HepG2 (cell line): Measurements from ENCODE around the gene P4HTM. TPM values are rescaled to one million over a fixed set of nuclear protein-coding genes. Genes with fewer than 3 reads are reported as not detected.

Experiments used
- ADNP ChIP-seq: sonication (generic); formaldehyde crosslinking; IDR thresholded peaks from 2 replicates; pipeline ENCODE4 v1.4.0; 2020; ENCODE audit warnings: missing genetic modification reagents
- AGO1 ChIP-seq: fragments of 200-400 bp; formaldehyde crosslinking; IDR thresholded peaks from 2 replicates; pipeline ENCODE4 v1.6.1; 2017; ENCODE audit warnings: mild to moderate bottlenecking, low read depth, low read length, moderate library complexity; ENCODE audit not compliant: poor library complexity, severe bottlenecking
- ARNT2 ChIP-seq: sonication (generic); formaldehyde crosslinking; IDR thresholded peaks from 2 replicates; pipeline ENCODE4 v1.8.0; 2022; ENCODE audit warnings: mild to moderate bottlenecking, low read depth, missing genetic modification reagents, moderate library complexity
- FOXO1 ChIP-seq: sonication (generic); formaldehyde crosslinking; IDR thresholded peaks from 2 replicates; pipeline ENCODE4 v1.4.0; 2020; ENCODE audit warnings: missing genetic modification reagents
- GFI1 ChIP-seq: sonication (generic); formaldehyde crosslinking; IDR thresholded peaks from 2 replicates; pipeline ENCODE4 v1.5.0; 2020; ENCODE audit warnings: missing genetic modification reagents, mild to moderate bottlenecking, borderline replicate concordance
- SCMH1 ChIP-seq: sonication (generic); formaldehyde crosslinking; IDR thresholded peaks from 2 replicates; pipeline ENCODE4 v1.9.0; 2021; ENCODE audit warnings: missing genetic modification reagents, mild to moderate bottlenecking, borderline replicate concordance
- SP5 ChIP-seq: IDR thresholded peaks from 2 replicates; pipeline ENCODE4 v1.6.1; 2016; ENCODE audit warnings: low read depth, borderline replicate concordance
- SRF ChIP-seq: IDR thresholded peaks from 2 replicates; pipeline ENCODE4 v1.6.1; 2011; ENCODE audit warnings: mild to moderate bottlenecking, low read depth, low read length, moderate library complexity
- ZNF564 ChIP-seq: sonication (generic); formaldehyde crosslinking; IDR thresholded peaks from 2 replicates; pipeline ENCODE4 v1.8.1; 2023; ENCODE audit warnings: mild to moderate bottlenecking, missing genetic modification reagents
- ZNF768 ChIP-seq: sonication (generic); formaldehyde crosslinking; IDR thresholded peaks from 2 replicates; pipeline ENCODE4 v1.4.0; 2020; ENCODE audit warnings: missing genetic modification reagents
- ZNF792 ChIP-seq: IDR thresholded peaks from 2 replicates; pipeline ENCODE4 v1.6.1; 2016
- ZNF891 ChIP-seq: sonication (generic); formaldehyde crosslinking; IDR thresholded peaks from 2 replicates; pipeline ENCODE4 v1.5.0; 2020; ENCODE audit warnings: mild to moderate bottlenecking, missing genetic modification reagents
- polyA plus RNA-seq, 8 experiments: library from polyadenylated mRNA; depleted of rRNA in 3 of 8; stranded (reverse) in 7 of 8; unstranded in 1 of 8; fragments of >200 nt; fragmentation: Illumina TruSeq in 4 of 8; extraction: Trizol in 4 of 8; gene quantifications; 2 replicates each; pipeline versions ENCODE4 v1.2.1 to v1.2.3, GENCODE V29; 2011 to 2016; ENCODE audit warnings: low read depth in 4 of 8, missing spikeins in 1 of 8, mixed read lengths in 1 of 8; ENCODE audit not compliant: insufficient read depth in 1 of 8
- total RNA-seq, 5 experiments: library from RNA; depleted of rRNA; stranded (reverse); fragments of >200 nt; fragmentation: Illumina TruSeq; extraction: Trizol; gene quantifications; 2 replicates each; pipeline ENCODE4 v1.2.3, GENCODE V29; 2016; ENCODE audit warnings: low read depth in 1 of 5
- TF ChIP-seq, protein P1 (sequence below): sonication (generic); formaldehyde crosslinking; IDR thresholded peaks from 2 replicates; pipeline ENCODE4 v1.9.0; 2021; ENCODE audit warnings: mild to moderate bottlenecking, missing genetic modification reagents
- TF ChIP-seq, protein P2 (sequence below): sonication (generic); formaldehyde crosslinking; IDR thresholded peaks from 2 replicates; pipeline ENCODE4 v1.5.1; 2020; ENCODE audit warnings: missing genetic modification reagents, mild to moderate bottlenecking, borderline replicate concordance
- TF ChIP-seq, protein P3 (sequence below): sonication (generic); formaldehyde crosslinking; IDR thresholded peaks from 2 replicates; pipeline ENCODE4 v1.8.0; 2022; ENCODE audit warnings: missing genetic modification reagents, mild to moderate bottlenecking, moderate library complexity, borderline replicate concordance
- TF ChIP-seq, protein P4 (sequence below), 2 experiments: sonication (generic) in 1 of 2; formaldehyde crosslinking in 1 of 2; IDR thresholded peaks; 2 replicates each; pipeline versions ENCODE4 v1.4.0 to v1.6.1; 2018 to 2020; ENCODE audit warnings: missing genetic modification reagents in 2 of 2, borderline replicate concordance in 1 of 2, low read depth in 1 of 2, mild to moderate bottlenecking in 1 of 2, missing biosample characterization in 1 of 2

P4HTM gene
- total and polyA plus RNA-seq, 2 of the 13 experiments (the other 11 are each of a cell fraction or from before 2014, with no cell fraction given): 0.01 TPM; not detected in 1

DNA sequence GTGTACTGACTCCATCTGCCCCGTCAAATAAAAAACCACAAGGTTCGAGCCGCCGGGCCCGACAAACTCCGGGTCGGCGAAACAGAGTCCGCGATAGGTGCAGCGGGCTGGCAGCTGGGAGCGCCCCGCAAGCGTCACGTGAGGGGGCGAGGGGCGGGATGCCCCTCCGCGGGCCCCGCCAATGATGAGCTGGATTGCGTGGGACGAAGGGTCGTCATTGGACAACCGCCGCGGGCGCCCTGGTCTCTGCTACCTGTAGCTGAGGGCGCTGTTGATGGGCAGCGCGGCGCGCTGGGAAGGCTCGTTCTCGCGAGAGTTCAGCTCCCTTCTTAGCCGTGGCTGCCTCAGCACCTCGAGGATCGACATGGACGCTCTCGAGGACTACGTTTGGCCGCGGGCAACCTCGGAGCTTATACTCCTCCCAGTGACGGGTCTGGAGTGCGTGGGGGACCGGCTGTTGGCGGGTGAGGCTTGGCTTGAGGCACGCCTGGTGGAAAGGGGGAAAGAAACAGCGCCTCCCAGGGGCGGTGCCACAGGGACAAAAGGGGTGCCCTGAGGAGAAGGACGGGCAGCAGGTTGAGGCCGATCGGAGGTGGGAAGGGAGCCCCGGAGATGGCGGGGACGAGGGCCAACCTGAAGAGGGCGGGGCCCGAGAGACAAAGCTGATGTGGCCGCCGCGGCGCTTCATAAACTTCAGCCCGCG lies 17.2 kb downstream of the P4HTM start, which contains the start of gene WDR6 (continued):
- TF ChIP-seq, protein P1, sequence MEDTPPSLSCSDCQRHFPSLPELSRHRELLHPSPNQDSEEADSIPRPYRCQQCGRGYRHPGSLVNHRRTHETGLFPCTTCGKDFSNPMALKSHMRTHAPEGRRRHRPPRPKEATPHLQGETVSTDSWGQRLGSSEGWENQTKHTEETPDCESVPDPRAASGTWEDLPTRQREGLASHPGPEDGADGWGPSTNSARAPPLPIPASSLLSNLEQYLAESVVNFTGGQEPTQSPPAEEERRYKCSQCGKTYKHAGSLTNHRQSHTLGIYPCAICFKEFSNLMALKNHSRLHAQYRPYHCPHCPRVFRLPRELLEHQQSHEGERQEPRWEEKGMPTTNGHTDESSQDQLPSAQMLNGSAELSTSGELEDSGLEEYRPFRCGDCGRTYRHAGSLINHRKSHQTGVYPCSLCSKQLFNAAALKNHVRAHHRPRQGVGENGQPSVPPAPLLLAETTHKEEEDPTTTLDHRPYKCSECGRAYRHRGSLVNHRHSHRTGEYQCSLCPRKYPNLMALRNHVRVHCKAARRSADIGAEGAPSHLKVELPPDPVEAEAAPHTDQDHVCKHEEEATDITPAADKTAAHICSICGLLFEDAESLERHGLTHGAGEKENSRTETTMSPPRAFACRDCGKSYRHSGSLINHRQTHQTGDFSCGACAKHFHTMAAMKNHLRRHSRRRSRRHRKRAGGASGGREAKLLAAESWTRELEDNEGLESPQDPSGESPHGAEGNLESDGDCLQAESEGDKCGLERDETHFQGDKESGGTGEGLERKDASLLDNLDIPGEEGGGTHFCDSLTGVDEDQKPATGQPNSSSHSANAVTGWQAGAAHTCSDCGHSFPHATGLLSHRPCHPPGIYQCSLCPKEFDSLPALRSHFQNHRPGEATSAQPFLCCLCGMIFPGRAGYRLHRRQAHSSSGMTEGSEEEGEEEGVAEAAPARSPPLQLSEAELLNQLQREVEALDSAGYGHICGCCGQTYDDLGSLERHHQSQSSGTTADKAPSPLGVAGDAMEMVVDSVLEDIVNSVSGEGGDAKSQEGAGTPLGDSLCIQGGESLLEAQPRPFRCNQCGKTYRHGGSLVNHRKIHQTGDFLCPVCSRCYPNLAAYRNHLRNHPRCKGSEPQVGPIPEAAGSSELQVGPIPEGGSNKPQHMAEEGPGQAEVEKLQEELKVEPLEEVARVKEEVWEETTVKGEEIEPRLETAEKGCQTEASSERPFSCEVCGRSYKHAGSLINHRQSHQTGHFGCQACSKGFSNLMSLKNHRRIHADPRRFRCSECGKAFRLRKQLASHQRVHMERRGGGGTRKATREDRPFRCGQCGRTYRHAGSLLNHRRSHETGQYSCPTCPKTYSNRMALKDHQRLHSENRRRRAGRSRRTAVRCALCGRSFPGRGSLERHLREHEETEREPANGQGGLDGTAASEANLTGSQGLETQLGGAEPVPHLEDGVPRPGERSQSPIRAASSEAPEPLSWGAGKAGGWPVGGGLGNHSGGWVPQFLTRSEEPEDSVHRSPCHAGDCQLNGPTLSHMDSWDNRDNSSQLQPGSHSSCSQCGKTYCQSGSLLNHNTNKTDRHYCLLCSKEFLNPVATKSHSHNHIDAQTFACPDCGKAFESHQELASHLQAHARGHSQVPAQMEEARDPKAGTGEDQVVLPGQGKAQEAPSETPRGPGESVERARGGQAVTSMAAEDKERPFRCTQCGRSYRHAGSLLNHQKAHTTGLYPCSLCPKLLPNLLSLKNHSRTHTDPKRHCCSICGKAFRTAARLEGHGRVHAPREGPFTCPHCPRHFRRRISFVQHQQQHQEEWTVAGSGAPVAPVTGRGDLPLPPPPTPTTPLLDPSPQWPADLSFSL: no peak
- TF ChIP-seq ADNP (CRISPR knock-in tag): no peak
- TF ChIP-seq, protein P2, sequence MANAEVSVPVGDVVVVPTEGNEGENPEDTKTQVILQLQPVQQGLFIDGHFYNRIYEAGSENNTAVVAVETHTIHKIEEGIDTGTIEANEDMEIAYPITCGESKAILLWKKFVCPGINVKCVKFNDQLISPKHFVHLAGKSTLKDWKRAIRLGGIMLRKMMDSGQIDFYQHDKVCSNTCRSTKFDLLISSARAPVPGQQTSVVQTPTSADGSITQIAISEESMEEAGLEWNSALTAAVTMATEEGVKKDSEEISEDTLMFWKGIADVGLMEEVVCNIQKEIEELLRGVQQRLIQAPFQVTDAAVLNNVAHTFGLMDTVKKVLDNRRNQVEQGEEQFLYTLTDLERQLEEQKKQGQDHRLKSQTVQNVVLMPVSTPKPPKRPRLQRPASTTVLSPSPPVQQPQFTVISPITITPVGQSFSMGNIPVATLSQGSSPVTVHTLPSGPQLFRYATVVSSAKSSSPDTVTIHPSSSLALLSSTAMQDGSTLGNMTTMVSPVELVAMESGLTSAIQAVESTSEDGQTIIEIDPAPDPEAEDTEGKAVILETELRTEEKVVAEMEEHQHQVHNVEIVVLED (CRISPR knock-in tag): peak; percentile 81
- peak; percentile 63; the same call in 1 of the 2 replicates for TF ChIP-seq ZNF792 (CRISPR knock-in tag)
- no peak for TF ChIP-seq GFI1 (CRISPR knock-in tag)
- peak; percentile 58; the same call in 1 of the 2 replicates for TF ChIP-seq ZNF891 (CRISPR knock-in tag)
- peak; percentile 48; the same call in 1 of the 2 replicates for TF ChIP-seq FOXO1 (CRISPR knock-in tag)
- TF ChIP-seq ZNF564 (CRISPR knock-in tag): 0 out of 2 replicates have a peak, but pooled peaks have one; percentile 65
- TF ChIP-seq, protein P3, sequence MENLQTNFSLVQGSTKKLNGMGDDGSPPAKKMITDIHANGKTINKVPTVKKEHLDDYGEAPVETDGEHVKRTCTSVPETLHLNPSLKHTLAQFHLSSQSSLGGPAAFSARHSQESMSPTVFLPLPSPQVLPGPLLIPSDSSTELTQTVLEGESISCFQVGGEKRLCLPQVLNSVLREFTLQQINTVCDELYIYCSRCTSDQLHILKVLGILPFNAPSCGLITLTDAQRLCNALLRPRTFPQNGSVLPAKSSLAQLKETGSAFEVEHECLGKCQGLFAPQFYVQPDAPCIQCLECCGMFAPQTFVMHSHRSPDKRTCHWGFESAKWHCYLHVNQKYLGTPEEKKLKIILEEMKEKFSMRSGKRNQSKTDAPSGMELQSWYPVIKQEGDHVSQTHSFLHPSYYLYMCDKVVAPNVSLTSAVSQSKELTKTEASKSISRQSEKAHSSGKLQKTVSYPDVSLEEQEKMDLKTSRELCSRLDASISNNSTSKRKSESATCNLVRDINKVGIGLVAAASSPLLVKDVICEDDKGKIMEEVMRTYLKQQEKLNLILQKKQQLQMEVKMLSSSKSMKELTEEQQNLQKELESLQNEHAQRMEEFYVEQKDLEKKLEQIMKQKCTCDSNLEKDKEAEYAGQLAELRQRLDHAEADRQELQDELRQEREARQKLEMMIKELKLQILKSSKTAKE (CRISPR knock-in tag): 0 out of 2 replicates have a peak, but pooled peaks have one; percentile 24
- TF ChIP-seq, protein P4, sequence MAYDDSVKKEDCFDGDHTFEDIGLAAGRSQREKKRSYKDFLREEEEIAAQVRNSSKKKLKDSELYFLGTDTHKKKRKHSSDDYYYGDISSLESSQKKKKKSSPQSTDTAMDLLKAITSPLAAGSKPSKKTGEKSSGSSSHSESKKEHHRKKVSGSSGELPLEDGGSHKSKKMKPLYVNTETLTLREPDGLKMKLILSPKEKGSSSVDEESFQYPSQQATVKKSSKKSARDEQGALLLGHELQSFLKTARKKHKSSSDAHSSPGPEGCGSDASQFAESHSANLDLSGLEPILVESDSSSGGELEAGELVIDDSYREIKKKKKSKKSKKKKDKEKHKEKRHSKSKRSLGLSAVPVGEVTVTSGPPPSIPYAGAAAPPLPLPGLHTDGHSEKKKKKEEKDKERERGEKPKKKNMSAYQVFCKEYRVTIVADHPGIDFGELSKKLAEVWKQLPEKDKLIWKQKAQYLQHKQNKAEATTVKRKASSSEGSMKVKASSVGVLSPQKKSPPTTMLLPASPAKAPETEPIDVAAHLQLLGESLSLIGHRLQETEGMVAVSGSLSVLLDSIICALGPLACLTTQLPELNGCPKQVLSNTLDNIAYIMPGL (CRISPR knock-in tag; IDR thresholded peaks at IDR 0.05; ENCODE audit: borderline replicate concordance in 1 of 2, low read depth in 1 of 2): peak; percentile 83 to 96; a peak in 3 of 4 replicates
- no peak; the same call in 1 of the 2 replicates for TF ChIP-seq SP5 (CRISPR knock-in tag)
- peak; percentile 88; the same call in 1 of the 2 replicates for TF ChIP-seq ARNT2
- TF ChIP-seq SCMH1 (CRISPR knock-in tag): no peak
- no peak for TF ChIP-seq SRF
- TF ChIP-seq ZNF768 (CRISPR knock-in tag): peak; percentile 60; the same call in 1 of the 2 replicates
- TF ChIP-seq AGO1: peak; percentile 59
